Stimulated activated CD4-positive, alpha-beta T cell treated with anti-CD3 and anti-CD28 coated beads, Interleukin-4, amount 100 ng/mL, for 4 hours (primary cell): ENCODE results near the gene DST.

Source experiments
- DNase-seq, 2 experiments: peaks; one replicate each; pipeline ENCODE4 v3.0.0-alpha.2; 2020

The DST gene

DNA sequence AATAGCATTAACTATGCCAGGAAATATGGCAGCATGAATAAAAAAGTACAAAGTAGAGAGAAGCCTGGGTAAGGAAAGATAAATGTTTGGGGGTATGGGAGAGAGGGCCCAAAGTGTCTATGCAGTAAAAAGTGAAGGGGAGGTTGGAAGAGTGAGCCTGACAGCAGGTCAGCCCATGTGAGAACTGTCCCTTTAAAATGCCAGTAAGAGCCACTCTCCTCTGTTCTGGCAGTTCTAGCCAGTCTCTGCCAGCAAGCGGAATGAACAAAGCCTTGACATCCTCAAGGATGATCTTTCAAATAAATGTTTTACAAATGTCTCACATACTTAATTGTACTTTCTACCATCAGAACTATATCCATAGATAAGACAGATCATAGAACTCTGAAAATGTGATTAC, 164.5 kb downstream of the DST start:
- DNase-seq, result no peak

DNA sequence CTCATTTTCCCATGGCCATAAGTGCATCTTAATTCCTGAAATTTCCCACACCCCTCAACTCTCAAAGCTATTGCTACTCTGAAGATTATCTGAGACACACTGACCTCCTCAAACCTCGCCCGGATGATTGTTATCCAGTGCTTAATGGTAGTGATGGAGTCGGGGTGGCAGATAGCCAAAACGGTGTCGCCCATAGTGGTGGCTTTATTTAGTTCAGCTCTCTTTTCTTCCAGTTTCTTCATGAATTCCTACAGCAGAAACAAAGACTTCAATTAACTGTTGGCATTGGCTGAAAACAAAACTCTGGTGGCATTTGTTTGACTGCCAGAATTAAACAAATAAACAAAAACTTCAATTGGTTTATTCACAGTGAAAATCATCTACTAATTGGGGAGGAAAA, 165.4 kb downstream of the DST start:
- no peak for DNase-seq

DNA sequence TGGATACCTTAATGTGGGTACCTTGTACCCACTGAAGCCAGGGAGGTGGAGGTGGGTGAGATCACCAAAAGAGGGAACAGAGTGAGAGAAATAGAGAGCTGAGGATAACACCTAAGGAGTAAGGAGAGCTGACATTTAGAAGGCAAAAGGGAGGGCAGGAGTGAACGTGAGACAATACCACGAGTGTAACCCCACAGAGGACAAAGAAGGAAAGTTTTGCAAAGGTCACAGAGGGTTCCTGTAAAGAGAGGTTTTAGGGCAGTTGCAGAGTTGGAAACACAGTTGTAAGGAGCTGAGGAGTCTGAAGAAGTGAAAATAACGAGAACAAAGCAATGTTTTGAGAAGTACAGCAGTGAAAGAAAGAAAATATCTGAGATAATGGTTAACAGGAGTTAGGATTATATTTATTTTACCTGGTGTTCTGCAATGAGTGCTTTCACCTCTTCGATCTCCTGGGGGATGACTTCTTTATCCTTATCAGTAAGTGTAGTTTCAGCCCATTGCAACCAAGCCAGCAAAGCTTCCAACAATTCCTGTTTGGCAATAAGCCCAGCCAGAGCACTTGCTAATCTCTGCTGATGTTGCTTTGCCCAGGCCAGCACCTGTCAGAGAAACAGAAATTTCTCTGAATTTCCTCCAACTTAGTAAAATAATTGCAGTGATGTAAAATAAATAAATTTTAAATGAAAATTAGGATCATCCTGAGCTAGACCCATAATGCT, 166.8 kb downstream of the DST start:
- no peak for DNase-seq

DNA sequence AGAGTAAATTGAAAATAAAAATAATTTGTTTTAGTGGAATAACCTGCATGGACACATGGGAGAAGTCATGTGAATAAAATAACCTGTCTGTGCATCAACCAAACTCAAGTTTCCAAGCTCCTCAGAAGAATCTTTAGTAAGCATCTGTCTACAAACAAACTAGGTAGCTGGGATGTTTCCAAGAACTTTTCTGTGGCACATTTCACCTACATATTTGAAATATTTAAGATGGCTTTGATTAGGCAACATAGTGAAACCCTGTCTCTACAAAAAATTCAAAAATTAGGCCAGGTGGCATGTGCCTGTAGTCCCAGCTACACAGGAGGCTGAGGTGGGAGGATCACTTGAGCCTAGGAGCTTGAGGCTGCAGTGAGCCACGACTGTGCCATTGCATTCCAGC, 168.2 kb downstream of the DST start:
- no peak for DNase-seq

DNA sequence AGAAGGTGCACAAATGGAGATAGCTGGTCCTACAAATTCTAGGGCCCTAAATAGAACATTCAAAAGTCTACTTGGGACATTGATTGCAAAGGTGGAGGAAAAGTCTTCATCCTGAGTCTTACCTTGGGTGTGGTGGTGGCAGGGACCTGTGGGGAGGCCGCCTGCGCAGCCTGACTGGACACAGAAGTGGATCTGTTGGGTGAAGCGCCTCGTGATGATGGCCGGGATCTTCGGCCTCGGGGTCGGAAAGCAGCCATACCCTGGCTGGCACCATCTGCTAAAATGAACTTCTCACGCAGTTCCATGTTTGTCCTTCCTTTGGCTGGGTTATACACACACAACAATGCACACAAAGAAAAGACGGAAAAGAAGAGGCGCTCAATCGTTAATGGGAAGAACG, 179.2 kb downstream of the DST start:
- DNase-seq, result no peak

DNA sequence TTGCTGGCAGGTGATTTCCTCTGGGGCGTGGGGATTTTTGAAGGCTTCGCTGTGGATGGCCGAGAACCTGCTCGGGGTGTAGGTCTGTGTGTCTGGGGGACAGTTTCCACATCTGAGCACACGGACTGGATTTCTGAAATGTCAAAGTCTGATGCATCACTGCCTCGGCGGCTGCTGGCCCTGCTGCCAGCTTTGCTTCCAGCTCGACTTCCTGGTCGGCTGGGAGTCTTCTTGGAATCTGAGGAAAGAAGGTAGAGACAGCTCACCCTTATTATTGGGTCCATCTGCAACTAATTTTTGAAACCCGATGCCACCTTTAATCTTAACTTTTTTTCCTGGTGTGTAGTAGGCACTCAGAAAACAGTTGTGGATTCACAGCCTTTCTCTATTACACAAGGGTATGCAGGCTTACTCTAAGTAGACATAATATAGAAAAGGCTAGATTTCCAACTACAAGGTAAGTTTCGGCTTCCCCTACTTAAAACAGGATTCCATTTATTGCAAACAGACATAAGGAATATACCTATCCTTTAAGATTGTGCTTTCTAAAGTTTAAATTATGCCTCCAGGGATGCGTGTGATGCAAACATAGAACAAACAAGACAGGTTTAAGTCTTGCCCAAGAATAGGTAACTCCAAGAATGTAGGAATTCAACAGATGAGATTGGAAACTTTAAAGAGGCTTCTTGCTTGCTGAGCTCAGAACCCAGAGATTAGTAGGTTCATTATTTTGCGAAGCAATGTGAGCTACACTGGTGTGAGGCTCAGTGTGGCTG, 183.5 kb downstream of the DST start:
- no peak for DNase-seq

DNA sequence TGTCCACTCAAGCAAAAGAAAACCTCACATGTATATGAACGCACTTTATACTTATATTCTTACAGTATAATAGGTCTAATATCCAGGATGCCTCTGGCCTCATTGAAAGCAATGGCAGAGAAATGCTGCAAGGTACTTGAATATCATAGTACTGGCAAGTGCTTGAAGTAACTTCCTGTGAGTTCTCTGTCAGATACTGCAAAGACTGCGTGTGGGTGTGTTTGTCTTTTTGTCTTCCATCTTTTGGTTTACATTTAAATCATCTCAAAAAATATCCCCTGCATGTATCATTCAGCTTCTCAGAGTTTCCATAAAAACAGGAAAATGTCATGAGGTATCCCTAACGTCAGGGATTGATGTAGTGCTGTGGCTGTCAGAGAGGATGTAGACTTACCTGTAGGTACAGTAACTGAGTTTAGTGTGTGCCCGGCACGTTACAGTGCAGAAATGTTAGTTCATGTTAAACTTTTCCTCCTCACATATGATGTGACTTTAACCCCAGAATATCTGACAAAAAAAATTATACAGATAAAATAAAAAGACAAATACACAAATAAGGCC, 184.3 kb downstream of the DST start:
- no peak for DNase-seq

DNA sequence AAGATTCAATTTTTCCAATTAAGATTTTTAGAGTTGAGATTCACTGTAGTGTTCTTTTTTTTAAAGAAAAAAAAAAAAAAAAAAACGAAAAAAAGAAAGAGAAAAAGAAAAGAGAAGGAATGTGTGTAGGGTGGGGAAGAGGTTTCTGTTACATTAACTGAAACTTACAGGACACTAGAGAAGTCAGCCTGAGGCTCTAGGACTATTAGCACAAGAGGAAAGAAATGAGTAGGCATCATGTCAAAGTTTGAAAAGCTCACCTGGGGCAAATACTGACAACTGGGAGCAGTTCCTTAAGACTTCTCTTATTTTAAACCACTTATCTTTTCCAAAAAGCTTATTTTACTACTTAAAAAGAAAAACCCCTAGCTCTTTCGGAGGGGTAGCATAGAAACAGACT, 185.9 kb downstream of the DST start:
- no peak for DNase-seq

DNA sequence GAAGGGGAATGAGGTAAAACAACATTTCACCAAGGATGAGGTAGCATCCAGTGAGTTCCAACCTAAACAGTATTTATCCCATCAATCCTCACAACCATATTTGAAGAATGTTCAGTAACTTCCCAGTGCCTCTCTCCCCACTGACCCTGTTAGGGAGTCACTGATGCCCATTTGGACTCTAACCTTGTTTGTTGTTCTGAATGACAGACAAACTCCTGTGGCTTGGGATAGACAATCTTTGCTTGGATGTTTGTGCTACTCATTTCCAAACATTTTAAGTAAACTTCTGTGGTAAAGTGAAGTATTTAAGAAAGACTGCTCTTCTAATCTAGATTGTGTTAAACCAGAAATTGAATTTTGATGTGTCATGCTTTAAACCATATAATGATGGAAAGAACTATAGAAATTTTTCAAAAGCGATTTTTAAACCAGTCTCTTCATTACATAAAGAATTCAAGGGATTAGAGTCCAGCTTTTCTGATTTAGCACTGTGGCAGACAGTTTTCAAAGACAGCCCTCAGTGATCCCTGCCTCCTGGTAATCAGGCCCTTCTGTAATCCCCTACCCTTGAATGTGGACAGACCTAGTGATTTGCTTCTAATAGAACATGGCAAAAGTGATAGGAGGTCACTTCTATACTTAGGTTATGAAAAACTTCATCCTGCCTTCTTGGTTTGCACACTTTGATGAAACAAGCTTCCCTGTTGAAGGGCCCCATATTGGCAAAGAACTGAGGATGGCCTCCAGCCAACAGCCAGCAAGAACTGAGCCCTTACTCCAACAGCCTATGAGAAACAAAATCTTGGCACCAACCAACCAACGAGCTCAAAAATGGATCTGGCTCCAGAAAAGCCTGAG, 191.6 kb downstream of the DST start:
- DNase-seq, result no peak

DNA sequence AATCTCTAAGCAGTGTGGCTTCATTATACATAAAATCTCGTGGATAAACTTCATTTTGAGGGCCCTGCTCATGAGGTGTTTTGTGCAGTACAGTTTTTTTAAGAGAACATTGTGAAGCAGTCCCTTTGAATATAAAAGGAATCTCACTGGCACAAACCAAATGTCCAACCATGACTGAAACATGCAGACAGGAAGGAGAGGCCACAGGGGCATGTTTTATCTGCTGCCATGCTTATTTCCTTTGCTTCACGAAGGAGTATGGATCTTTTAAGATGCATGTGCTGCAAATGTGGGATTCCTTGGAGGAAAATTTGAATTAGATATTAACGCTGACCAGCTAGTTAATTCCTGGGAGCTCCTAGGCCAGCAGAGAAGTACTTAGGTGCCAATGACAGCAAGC, 192.3 kb downstream of the DST start:
- DNase-seq, result no peak

DNA sequence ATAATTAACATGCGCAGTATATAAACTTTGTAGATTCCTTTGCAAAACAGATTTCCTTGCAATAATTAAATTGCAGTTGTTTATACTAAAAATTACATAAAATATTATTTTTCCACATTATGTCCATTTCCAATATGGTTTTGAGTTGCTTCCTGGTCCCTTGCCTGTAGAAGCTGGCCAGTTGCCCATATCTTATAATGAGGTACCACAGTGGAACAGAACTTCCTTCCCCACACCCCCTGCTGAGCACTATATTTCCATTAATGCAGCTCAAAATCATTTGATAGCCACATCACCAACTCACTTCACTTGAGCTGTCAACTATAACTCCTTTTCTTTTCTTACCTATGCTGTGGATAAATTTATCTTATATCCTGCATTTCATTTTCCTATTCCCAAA, 194.6 kb downstream of the DST start:
- no peak for DNase-seq

DNA sequence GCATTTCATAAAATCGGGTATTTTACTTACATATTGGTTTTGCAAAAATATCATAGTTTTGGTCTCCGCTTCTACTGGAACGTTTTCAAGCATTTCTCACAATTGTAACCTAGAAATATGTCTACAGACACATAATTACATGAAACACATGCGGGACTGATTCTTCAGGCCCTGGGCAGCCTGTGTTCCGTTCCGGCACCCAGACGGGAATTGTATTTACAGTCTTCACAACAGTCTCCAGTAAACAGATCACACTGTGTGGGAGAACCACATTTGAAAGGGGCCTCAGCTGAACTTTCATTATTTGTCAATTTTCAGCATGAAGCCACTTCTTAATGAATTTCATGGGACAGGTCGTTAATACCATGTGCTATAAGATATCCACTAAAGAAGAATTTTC, 196.9 kb downstream of the DST start:
- DNase-seq, result no peak

DNA sequence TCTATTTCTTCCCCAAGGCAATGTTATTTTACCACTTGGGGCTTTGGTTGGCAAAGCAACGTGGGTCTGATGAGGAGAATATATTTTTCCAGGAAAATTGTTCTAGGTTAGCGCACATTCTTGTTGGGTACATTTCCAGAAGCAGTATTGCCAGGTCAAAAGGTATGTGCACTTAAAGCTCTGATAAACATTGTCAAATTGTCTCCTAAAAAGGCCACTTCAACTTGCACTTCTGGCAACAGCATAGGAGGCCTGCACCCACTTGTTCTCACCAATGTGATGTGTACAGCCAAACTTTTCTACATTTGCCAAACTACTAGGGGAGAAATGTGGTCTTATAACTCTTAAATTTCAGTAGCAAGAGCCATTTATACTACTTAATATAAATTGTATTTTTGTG, 197.8 kb downstream of the DST start:
- no peak for DNase-seq

DNA sequence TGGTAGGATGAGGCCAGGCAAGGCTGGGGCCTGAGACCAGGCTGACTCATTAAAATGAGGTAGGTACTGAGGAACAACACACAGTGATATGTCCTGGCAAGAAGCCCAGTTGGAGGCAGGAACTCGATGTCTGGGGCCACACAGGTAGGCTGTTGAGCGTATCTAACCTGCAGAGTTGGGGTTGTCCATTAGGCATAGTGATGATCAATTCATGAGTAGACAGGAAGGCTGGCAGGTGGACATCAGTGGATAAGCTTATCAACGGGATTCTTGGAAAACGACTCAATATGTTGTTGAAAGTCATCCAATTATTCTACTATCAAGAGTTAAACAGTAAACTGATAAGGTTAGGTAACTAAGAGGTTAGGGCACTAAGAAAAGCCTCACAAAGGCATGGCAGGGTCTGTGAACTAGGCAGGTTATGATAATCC, 202.1 kb downstream of the DST start:
- no peak for DNase-seq

DNA sequence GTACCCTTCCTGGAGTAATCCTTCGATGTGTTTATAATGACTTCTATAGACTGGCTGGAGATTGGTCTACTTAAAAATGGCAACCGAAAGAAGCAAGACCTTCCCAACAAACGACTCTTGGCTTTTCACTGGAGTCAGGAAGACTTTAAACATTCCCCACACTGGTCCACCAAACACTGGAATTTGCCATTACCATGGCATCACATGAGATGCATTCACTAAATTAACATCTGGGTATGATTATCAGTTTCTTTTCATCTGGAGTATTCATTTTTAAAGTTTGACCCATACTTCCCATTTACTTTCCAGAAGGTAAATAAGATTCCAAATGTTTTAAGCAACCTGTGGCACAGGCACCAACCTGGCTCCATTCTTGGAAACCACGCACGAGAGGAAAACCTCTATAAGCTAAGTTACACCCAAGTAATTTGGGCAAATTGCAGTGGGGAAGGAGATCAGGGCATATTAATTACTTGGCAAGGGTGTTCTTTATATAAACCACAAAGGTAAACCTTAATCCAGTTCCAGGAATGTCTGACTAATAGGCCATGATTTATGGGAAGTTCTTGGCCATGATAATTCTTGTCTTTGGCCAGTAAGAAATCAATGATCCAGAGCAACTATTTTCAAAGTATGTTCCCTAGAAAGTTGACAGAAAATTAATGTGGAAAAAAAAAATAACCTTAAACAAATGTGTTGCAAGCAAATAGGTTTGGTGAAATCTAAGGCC, 205.4 kb downstream of the DST start:
- DNase-seq, result no peak

DNA sequence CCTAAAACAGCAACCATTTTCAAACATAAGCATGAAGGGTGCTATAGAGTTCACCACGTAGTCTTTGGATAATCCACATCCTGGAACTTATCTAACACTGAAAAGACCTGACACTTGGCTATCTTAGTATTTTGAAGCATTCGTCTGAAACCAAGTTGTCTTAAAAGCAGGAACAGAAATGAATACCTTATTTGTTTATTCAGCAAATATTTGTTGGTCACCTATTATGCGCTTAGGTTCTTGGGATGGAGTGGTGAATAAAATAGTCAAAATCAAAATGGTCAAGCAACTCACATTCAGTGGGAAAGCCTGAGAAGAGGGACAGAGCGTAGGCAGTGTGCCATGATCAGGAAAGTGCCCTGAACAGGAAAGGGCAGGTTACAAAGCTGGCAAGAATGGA, 206.9 kb downstream of the DST start:
- DNase-seq, result no peak

DNA sequence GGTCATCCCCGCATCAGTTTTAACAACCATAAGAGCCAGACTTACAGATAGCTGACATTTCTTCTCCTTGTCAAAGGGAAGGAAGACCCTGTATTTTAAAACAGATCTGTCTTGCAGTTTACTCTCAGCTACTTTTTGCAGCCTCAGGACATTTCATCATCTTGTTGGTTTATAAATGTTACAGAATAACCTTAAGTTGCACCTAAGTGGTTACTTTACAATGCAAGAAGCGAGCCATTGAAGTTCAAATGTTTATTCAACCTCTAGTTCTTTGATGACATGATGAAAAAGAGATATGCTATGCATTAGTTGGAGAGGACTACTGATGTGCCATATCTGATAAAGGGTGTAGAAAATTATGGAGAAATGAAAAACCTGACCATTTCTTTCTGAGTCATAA, 207.4 kb downstream of the DST start:
- no peak for DNase-seq

DNA sequence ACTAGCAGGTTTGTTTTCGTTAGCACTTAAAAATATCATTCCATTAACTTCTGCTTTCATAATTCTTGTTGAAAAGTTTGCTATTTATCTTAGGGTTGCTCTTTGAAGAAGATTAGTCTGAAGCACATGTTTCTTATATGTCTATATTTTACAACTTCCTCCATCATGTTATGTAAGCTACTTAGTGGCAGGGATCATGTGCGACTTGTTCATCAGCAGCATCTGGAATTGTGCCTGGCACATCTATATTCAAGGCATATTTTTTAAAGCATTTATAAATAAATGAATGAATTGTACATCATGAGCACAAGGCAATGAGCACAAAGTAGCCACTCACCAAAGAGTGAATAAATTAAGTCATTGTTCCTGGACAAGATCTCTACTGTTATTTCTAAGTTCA, 208.1 kb downstream of the DST start:
- DNase-seq, result no peak

DNA sequence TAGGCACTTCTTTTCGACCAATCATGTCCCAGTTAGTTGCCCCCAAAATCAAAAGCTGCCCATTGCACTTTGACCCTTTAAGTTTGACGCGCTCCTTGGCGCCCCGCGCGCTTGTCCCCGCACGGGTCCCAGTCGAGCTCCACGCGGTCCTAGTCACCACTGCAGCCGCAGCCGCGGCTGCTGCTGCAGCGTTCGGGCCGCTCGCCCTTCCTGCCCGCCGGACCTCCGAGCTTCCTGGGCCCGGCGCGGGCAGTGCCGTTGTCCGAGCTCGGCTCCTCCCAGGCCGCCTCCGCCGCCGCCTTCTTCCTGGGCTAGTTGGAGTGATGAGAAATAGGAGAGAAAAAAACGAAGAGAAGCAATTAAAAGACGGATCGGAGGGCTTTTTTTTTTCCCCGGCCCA, 209.6 kb downstream of the DST start:
- no peak for DNase-seq

DNA sequence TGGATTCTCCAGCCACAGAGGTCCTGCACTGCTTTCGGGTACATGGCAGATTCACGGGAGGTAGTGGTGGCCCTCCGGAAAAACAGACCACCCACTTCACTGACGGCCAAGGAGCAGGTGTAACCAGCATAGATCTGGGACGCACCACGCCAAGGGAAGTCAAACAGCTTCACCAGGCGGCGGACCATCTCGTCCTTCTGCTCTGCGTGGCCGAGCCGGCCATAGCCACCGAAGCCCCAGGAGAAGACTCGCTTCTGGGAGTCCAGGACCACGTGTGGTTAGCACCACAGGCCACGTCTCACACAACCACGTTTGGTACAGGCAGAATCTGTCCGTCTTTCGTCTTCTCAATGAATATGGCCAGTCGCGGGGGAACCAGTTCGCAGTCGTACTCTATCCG, 210.5 kb downstream of the DST start:
- no peak for DNase-seq

DNA sequence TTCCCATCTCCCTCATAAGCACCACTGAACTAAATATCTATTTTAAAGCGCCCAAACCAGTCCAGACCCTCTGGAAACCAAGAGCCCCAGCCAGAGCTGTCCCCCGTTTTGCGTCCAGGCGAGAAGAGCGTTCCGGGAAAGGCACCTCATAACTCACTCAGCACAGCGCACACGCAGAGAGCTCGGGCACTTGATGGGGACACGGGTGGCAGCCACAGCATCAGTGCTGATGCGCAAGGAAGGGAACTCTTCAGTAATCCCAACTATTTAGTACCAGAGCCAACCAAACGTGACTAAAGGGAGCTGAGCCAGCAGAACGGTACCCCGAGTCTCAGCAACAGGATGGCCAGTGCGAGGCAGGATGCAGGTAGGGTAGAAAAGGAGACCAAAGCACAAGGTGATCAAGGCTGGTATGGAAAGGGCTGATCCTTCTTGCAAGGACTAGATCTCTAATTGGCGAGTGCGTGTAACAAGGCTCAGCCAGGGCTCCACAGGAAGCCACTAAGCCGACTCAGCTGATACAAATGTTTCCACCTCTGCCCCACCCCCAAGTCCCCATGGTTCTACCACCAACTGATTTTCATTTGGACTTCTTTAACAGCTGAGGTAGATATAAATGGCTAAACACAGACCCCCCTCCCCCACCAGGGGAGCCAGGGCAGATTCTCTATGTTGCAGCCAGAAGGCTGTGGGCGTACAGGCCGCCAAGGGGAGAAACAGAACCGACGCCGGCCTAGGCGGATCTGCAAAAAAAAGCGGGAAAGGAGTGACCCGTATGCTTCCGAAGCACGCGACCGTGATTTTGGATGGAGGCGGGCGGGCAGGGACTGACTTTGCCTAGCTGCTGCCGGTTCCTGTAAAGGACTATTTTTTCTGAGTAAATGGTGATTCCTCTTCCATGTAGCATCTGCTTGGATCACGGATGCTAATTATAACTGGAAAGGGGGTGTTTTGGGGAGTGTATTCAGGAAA, 211.8 kb downstream of the DST start:
- no peak for DNase-seq
